ENCODE results near the gene PROSER2. TPM values are rescaled to one million over a fixed set of nuclear protein-coding genes. Genes with fewer than 3 reads are reported as not detected.

Gene PROSER2
- total RNA-seq, 2 donors from 2014 or later: 29.3 to 58.3 TPM

DNA sequence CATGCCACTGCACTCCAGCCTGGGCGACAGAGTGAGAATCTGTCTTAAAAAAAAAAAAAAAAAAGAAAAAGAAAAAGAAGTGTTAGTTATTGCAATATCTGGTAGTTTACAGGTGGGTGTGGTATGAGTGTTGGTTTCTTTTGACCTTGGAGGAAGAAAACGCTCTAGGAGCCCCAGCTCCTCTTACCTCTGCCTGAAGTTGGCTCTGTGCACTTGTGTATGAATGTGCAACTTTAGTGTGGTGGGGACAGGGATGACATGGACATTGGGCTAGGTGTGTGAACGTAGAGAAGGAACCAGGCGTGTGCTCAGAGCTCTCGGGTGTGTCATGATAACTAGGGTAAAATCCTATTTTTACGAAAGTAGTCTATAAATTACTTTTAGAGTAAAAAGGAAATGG, 11.9 kb downstream of the PROSER2 start:
- 85% methylated on average over 6 of the region's 6 CpGs for WGBS, 2 donors
- Histone ChIP-seq H3K36me3 (replicated peaks in 1 of 2; ENCODE audit: insufficient read depth in 1 of 2, low read depth in 2 of 2) (no peaks in the 10 kb centered on the region), H3K27ac (no peak overlapping the region), H3K27me3 (no peaks in the 10 kb centered on the region), H3K4me3 (no peak overlapping the region), H3K9me3 (no peaks in the 10 kb centered on the region), H3K4me1 (peaks cover 26% of the 10 kb centered on the region)
- no peak for DNase-seq
- TF ChIP-seq, protein P1, sequence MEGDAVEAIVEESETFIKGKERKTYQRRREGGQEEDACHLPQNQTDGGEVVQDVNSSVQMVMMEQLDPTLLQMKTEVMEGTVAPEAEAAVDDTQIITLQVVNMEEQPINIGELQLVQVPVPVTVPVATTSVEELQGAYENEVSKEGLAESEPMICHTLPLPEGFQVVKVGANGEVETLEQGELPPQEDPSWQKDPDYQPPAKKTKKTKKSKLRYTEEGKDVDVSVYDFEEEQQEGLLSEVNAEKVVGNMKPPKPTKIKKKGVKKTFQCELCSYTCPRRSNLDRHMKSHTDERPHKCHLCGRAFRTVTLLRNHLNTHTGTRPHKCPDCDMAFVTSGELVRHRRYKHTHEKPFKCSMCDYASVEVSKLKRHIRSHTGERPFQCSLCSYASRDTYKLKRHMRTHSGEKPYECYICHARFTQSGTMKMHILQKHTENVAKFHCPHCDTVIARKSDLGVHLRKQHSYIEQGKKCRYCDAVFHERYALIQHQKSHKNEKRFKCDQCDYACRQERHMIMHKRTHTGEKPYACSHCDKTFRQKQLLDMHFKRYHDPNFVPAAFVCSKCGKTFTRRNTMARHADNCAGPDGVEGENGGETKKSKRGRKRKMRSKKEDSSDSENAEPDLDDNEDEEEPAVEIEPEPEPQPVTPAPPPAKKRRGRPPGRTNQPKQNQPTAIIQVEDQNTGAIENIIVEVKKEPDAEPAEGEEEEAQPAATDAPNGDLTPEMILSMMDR (IDR thresholded peaks at IDR 0.05): no peak
- TF ChIP-seq POLR2A (IDR thresholded peaks at IDR 0.05): no peak
- intact Hi-C loops (cut with DNase I): no loop called here
- no peak for ATAC-seq

DNA sequence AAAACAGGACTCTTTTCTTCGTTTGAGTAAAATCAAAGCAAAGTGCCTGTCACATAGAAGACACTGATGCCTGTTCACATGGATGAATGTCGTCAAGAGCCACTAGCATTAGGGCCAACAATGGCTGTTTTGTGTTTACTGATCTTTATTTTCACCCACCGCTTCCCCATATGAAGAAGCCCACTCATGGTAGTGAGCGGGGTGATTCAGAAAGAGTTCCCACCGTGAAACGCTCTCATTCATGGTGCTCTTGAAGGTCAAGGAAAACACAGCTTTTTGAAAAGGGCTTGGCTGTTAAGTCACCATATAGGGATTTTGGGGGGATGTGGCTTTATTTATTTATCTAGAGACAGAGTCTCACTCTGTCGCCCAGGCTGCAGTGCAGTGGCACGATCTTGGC, 12.5 kb downstream of the PROSER2 start:
- H3K27me3 ChIP-seq: no peaks in the 10 kb centered on the region
- TF ChIP-seq POLR2A (IDR thresholded peaks at IDR 0.05): no peak
- TF ChIP-seq, protein P1 (IDR thresholded peaks at IDR 0.05): no peak
- no peaks in the 10 kb centered on the region for H3K9me3 ChIP-seq
- 90 to 92% methylated on average over 8 of the region's 8 CpGs for WGBS, 2 donors
- ATAC-seq (no peak), DNase-seq (no peak)
- H3K36me3 ChIP-seq (replicated peaks in 1 of 2; ENCODE audit: insufficient read depth in 1 of 2, low read depth in 2 of 2): no peaks in the 10 kb centered on the region
- H3K27ac ChIP-seq: no peak overlapping the region
- H3K4me3 ChIP-seq: no peak overlapping the region
- peaks cover 20% of the 10 kb centered on the region for H3K4me1 ChIP-seq
- intact Hi-C loops (cut with DNase I): no loop called here

DNA sequence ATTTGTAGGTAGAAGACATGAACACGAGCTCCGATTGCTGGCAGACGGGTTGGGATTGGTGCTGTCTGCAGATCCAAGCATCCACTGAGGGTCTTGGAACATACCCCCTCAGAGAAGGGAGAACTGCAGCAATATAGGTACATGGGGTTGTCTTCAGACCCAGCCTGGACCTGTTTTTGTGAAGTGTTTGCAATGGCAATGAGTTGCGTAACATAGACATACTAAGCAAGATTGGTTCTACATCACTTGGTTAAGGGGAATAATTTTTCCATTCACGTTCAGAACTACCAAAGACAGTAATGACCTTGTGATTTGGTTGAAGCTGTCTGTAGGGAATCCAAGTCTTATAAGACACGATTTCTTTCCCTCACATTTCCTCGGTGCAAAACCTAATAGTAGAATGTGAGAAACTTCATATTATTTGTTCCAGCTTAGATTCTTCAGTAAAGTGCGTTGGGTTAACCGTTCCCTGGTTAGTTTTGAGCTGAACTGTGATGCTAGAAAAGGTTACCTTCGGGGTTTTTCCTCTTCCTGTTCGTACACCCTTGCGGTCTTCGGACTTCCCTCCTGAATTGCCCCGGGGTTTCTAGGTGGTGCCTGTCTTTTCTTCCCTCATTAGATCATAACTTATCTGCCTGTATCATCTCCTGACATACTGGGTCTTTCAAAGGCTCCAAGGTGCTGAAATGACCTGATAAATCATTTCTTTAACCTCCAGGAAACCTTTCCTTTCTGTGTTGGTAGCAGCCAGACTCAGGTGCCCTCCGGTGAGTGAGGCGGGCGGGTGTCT, 14.4 kb downstream of the PROSER2 start:
- DNase-seq: no peak
- no peaks in the 10 kb centered on the region for H3K36me3 ChIP-seq (replicated peaks in 1 of 2; ENCODE audit: insufficient read depth in 1 of 2, low read depth in 2 of 2)
- no peaks in the 10 kb centered on the region for H3K9me3 ChIP-seq
- WGBS, 2 donors: 83 to 90% methylated on average over 17 of the region's 17 CpGs
- no peak overlapping the region for H3K4me3 ChIP-seq
- ATAC-seq: no peak
- H3K27me3 ChIP-seq: no peaks in the 10 kb centered on the region
- H3K4me1 ChIP-seq: peaks cover 3% of the 10 kb centered on the region
- TF ChIP-seq, protein P1 (IDR thresholded peaks at IDR 0.05): no peak
- no peak for TF ChIP-seq POLR2A (IDR thresholded peaks at IDR 0.05)
- intact Hi-C loops (cut with DNase I): no loop called here
- no peak overlapping the region for H3K27ac ChIP-seq

DNA sequence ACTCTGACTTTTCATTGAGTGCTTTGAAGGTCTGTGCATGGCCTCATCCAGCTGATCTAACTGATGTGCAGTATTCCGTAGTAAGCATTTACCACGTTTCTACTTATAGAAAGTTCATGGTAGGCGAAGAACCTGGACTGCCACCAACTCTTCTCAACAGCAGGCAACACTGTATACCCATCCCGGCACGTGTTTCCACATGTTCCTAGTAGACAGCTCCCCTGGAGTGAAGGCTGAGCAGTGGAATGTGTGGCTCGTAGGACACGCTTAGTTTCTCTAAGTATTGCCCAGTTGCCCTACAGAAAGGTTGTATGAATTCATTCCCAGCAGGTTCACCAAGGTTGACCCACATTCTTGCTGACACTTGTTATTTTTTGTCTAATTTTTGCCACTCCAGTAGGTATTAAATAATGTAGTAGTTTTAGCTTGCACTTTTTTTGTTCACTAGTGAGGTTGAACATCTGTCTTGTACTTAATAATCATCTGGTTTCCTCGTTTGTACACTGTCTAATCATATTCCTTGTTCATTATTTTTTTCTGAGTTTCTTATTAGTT, 15.2 kb downstream of the PROSER2 start:
- Histone ChIP-seq H3K4me3 (no peak overlapping the region), H3K27me3 (no peaks in the 10 kb centered on the region), H3K36me3 (replicated peaks in 1 of 2; ENCODE audit: insufficient read depth in 1 of 2, low read depth in 2 of 2) (no peaks in the 10 kb centered on the region), H3K9me3 (no peaks in the 10 kb centered on the region), H3K4me1 (no peaks in the 10 kb centered on the region), H3K27ac (no peak overlapping the region)
- no peak for DNase-seq
- intact Hi-C loops (cut with DNase I): no loop called here
- 77 to 86% methylated on average over 8 of the region's 8 CpGs for WGBS, 2 donors
- ATAC-seq: no peak
- TF ChIP-seq, protein P1 (IDR thresholded peaks at IDR 0.05): no peak
- TF ChIP-seq POLR2A (IDR thresholded peaks at IDR 0.05): no peak

DNA sequence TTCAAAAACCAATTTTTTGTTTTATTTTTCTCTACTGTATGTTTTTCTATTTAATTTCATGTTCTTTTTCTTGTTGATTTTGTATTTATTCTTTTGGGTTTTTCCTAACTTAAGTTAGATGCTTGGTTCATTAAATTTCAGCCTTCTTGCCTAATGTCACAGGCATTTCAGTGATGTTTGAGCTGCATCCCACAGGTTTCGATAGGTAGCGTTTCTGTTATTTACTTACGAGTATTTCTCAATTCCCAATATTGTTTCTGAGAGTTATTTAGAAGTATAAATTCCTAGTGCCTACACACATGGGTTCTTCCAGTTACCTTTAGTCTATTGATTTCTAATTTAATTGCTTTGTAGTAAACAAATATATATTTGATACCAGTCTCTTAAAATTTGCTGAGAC, 18.2 kb downstream of the PROSER2 start:
- no peaks in the 10 kb centered on the region for H3K36me3 ChIP-seq (replicated peaks in 1 of 2; ENCODE audit: insufficient read depth in 1 of 2, low read depth in 2 of 2)
- intact Hi-C loops (cut with DNase I): no loop called here

More for the DNA sequence above, 18.2 kb downstream of the PROSER2 start:
- TF ChIP-seq POLR2A (IDR thresholded peaks at IDR 0.05): no peak
- no peaks in the 10 kb centered on the region for H3K4me1 ChIP-seq
- H3K27ac ChIP-seq: no peak overlapping the region
- no peak for DNase-seq
- no peaks in the 10 kb centered on the region for H3K9me3 ChIP-seq
- WGBS, 2 donors: 94 to 97% methylated on average over 3 of the region's 3 CpGs
- no peaks in the 10 kb centered on the region for H3K27me3 ChIP-seq
- no peak overlapping the region for H3K4me3 ChIP-seq
- ATAC-seq: no peak

Data from body of pancreas (tissue), 4 donors.